Adipocyte (in vitro differentiated cells): ENCODE results near the gene TOR2A.

ENCODE experiments used
- DNase-seq: peaks from one replicate; pipeline ENCODE4 v3.0.0-alpha.2; 2015; ENCODE audit warnings: low read depth
- H3K27me3 ChIP-seq: replicated peaks from 2 replicates; pipeline ENCODE4 v1.7.0; 2013; ENCODE audit warnings: mild to moderate bottlenecking, low read length, moderate library complexity; ENCODE audit not compliant: control insufficient read depth, insufficient read depth
- H3K36me3 ChIP-seq: 2 replicates; pipeline ENCODE4 v1.7.0; 2013; ENCODE audit warnings: low read length, mild to moderate bottlenecking, moderate library complexity; ENCODE audit not compliant: control insufficient read depth, insufficient read depth, severe bottlenecking
- H3K4me1 ChIP-seq: 2 replicates; pipeline ENCODE4 v1.7.0; 2013; ENCODE audit warnings: mild to moderate bottlenecking, low read length, moderate library complexity; ENCODE audit not compliant: control insufficient read depth, insufficient read depth
- H3K4me3 ChIP-seq: 2 replicates; pipeline ENCODE4 v1.7.0; 2013; ENCODE audit warnings: mild to moderate bottlenecking, low read length, moderate library complexity
- H3K9ac ChIP-seq: 2 replicates; pipeline ENCODE4 v1.7.0; 2013; ENCODE audit warnings: mild to moderate bottlenecking, low read length, moderate library complexity
- H3K9me3 ChIP-seq: 2 replicates; pipeline ENCODE4 v1.7.0; 2013; ENCODE audit warnings: mild to moderate bottlenecking, low read length, moderate library complexity; ENCODE audit not compliant: control insufficient read depth

TOR2A gene

GRCh38 chr9:127776195-127776923, 41.3 kb upstream of the TOR2A start:
- Histone ChIP-seq H3K4me1 (peaks cover 24% of the 10 kb centered on the region), H3K9me3 (no peaks in the 10 kb centered on the region), H3K4me3 (no peak overlapping the region), H3K27me3 (peaks cover 9% of the 10 kb centered on the region), H3K9ac (no peak overlapping the region), H3K36me3 (no peaks in the 10 kb centered on the region)
- no peak for DNase-seq

GRCh38 chr9:127773981-127774380, 38.9 kb upstream of the TOR2A start:
- DNase-seq: no peak
- Histone ChIP-seq H3K9ac (no peak overlapping the region), H3K4me3 (no peak overlapping the region), H3K36me3 (no peaks in the 10 kb centered on the region), H3K4me1 (peaks cover 14% of the 10 kb centered on the region), H3K27me3 (peaks cover 9% of the 10 kb centered on the region), H3K9me3 (no peaks in the 10 kb centered on the region)

GRCh38 chr9:127773272-127773671, 38.2 kb upstream of the TOR2A start:
- H3K4me3 ChIP-seq: no peak overlapping the region
- peaks cover 9% of the 10 kb centered on the region for H3K27me3 ChIP-seq
- H3K9me3 ChIP-seq: no peaks in the 10 kb centered on the region
- no peaks in the 10 kb centered on the region for H3K36me3 ChIP-seq
- H3K4me1 ChIP-seq: peaks cover 7% of the 10 kb centered on the region
- no peak overlapping the region for H3K9ac ChIP-seq
- DNase-seq: no peak

GRCh38 chr9:127772603-127773002, 37.5 kb upstream of the TOR2A start:
- H3K36me3 ChIP-seq: no peaks in the 10 kb centered on the region
- no peaks in the 10 kb centered on the region for H3K9me3 ChIP-seq
- H3K27me3 ChIP-seq: peaks cover 13% of the 10 kb centered on the region
- DNase-seq: no peak
- no peak overlapping the region for H3K9ac ChIP-seq
- peaks cover 6% of the 10 kb centered on the region for H3K4me1 ChIP-seq
- no peak overlapping the region for H3K4me3 ChIP-seq

- peak overlapping the region; percentile 78 for H3K4me3 ChIP-seq
- no peaks in the 10 kb centered on the region for H3K36me3 ChIP-seq
- DNase-seq: no peak
- peaks cover 13% of the 10 kb centered on the region for H3K27me3 ChIP-seq
- no peak overlapping the region for H3K9ac ChIP-seq
- H3K9me3 ChIP-seq: no peaks in the 10 kb centered on the region
- peaks cover 6% of the 10 kb centered on the region for H3K4me1 ChIP-seq
These were observed 36.6 kb upstream of the TOR2A start for GRCh38 chr9:127771570-127772189.

- H3K9ac ChIP-seq: peak overlapping the region; percentile 54
- peak; percentile 97 for DNase-seq
- peak overlapping the region; percentile 78 for H3K4me3 ChIP-seq
- peaks cover 6% of the 10 kb centered on the region for H3K4me1 ChIP-seq
- H3K36me3 ChIP-seq: no peaks in the 10 kb centered on the region
- peaks cover 17% of the 10 kb centered on the region for H3K27me3 ChIP-seq
- H3K9me3 ChIP-seq: no peaks in the 10 kb centered on the region
These were observed 35.9 kb upstream of the TOR2A start for GRCh38 chr9:127770905-127771569.

GRCh38 chr9:127770583-127770904, 35.5 kb upstream of the TOR2A start:
- no peak for DNase-seq
- no peaks in the 10 kb centered on the region for H3K9me3 ChIP-seq
- H3K27me3 ChIP-seq: peaks cover 22% of the 10 kb centered on the region
- peaks cover 6% of the 10 kb centered on the region for H3K4me1 ChIP-seq
- peak overlapping the region; percentile 54 for H3K9ac ChIP-seq
- peak overlapping the region; percentile 78 for H3K4me3 ChIP-seq
- no peaks in the 10 kb centered on the region for H3K36me3 ChIP-seq

GRCh38 chr9:127769929-127770582, 35.0 kb upstream of the TOR2A start:
- no peak for DNase-seq
- Histone ChIP-seq H3K4me1 (peaks cover 6% of the 10 kb centered on the region), H3K9ac (no peak overlapping the region), H3K36me3 (no peaks in the 10 kb centered on the region), H3K27me3 (peaks cover 23% of the 10 kb centered on the region), H3K9me3 (no peaks in the 10 kb centered on the region), H3K4me3 (no peak overlapping the region)

- Histone ChIP-seq H3K9me3 (no peaks in the 10 kb centered on the region), H3K9ac (no peak overlapping the region), H3K27me3 (peaks cover 20% of the 10 kb centered on the region), H3K4me3 (no peak overlapping the region), H3K36me3 (no peaks in the 10 kb centered on the region), H3K4me1 (peaks cover 6% of the 10 kb centered on the region)
- no peak for DNase-seq
These were observed 34.0 kb upstream of the TOR2A start for GRCh38 chr9:127769101-127769500.

- Histone ChIP-seq H3K27me3 (peaks cover 16% of the 10 kb centered on the region), H3K4me3 (no peak overlapping the region), H3K9ac (no peak overlapping the region), H3K4me1 (peaks cover 6% of the 10 kb centered on the region), H3K36me3 (no peaks in the 10 kb centered on the region), H3K9me3 (no peaks in the 10 kb centered on the region)
- no peak for DNase-seq
These were observed 33.6 kb upstream of the TOR2A start for GRCh38 chr9:127768698-127769097.

GRCh38 chr9:127767909-127768331, 32.8 kb upstream of the TOR2A start:
- Histone ChIP-seq H3K4me1 (peaks cover 6% of the 10 kb centered on the region), H3K9ac (no peak overlapping the region), H3K36me3 (no peaks in the 10 kb centered on the region), H3K4me3 (no peak overlapping the region), H3K27me3 (peaks cover 16% of the 10 kb centered on the region), H3K9me3 (no peaks in the 10 kb centered on the region)
- DNase-seq: no peak
